HG03039 (cell line): ENCODE results near the gene FBXO34.
"Not testable (repeated sequence)": the region's sequence is repeated elsewhere in the genome, so short reads cannot be mapped to it uniquely, and the experiment has no call there.

Experiments
- ATAC-seq: cut with Tn5 transposase; IDR thresholded peaks from one replicate; pipeline ENCODE4 v1.9.1; 2021; ENCODE audit warnings: mild to moderate bottlenecking, moderate library complexity; ENCODE audit not compliant: unreplicated experiment

FBXO34 gene

DNA sequence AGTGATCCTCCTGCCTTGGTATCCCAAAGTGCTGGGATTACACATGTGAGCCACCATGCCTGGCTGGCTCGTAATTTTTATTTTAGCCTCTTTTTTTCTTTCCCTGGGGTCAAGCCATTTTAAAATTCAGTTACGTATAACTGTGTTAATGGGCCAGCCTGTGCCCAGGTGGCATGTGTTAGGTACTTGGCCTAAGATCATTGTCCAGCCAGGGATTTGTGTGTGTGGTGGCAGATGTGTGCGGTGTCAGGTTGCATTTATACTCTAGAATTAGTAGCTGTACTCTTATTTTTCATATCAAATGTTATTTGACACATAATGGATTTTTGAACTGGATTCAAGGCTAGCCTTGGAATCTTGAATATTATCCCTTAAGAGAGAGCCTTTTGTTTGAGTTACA is 69.3 kb downstream of the FBXO34 start:
- no peak for ATAC-seq

DNA sequence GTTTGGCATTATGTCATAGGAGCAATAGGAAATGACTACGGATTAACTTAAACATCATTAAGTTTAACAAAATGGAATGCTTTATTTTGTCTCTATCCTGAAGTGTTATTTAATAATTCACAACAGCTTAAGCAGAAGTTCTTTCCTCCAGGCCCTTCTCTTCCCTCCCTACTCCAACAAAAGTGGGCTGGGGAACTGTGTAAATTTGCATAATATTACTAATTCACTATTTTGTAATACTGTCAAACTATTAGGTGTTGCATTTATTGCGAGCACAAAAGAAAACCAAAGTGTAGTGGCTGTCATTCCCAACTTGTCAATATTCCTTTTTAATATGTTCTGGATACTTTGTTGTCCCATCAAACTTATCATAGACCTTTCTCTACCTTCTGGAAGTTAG is 70.6 kb downstream of the FBXO34 start:
- ATAC-seq = no peak

DNA sequence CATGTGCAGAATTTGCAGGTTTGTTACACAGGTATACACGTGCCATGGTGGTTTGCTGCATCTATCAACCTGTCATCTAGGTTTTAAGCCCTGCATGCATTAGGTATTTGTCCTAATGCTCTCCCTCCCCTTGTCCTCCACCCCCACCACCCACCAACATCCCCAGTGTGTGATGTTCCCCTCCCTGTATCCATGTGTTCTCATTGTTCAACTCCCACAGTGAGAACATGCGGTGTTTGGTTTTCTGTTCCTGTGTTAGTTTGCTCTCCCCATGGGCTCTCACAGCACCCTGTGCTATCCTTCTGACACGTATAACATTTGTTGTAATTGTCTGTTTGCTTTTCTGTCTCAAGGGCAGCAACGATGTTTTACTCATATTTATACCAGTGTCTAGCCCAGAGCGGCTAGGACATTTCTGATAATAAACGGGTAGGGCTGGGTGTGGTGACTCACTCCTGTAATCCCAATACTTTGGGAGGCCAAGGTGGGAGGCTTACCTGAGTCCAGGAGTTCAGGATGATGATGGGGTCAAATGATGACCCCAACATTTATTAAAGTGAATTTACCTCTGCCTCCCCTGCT is 73.5 kb downstream of the FBXO34 start:
- ATAC-seq = not testable (repeated sequence)

DNA sequence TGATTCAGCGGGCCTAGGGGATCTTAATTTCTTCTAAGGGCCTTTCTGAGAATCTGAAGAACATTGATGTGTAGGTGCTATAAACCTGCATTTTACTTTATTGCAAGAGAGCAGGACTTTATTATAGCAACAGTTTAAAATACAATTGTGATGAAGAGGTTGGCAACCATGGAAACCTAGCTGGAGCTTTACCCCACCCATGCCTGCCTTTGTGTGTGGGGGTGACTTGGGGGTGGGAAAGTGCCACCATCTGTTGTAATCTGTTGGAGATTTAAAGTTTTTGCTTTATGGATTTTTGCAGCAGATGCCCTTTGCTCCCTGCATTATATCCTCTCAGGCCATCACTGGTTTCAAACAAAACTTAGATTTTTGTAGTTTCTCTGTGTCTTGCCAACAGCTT is 75.8 kb downstream of the FBXO34 start:
- ATAC-seq = no peak

DNA sequence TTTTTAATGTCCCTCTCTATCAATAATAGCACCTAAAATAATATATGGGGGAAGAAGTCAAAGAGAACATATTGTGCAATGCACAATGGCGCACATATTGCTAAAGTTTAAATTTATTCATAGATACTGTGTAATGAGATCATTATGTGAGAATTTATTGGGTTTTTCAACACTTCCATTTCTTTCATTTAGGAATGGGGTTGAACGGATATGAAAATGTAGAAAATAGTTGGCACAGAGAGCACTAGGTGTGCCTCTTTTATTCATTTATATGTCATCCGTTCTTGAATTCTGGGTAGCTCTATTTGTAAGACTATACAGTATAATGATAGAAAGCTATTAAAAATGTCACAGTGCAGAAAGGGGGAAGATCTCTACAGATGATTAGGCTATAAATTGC is 76.5 kb downstream of the FBXO34 start:
- no peak for ATAC-seq

DNA sequence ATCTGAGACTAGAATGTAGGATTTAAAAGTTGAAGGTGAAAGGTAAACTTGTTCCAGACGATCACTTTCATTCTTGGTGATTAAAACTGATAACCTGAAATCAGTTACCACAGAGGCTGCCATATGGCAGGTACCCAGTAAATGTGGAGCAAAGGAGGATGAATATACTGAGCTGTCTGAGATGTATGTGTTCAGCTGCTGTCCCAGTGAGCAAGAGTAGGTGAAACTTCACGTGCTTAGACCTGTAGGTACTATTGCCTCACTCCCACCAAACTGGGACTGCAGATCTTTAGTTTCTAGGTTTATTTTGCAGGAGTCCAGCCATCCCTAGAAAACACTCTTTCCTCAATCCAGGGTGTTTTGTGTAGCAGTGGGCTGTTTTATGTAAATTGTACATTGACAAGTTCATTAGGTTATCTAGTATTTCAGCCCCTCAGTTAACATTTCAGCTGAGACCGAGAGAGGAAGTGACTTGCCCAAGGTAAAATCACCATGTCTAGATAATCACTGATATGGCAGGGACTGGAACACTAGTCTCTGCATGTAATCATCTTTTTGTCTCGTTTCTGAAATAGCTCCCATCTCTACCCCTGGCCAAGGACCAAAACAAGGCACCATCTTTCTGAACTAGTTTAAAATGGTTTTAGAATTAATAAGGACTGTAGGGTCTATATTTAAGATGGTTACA is 77.7 kb downstream of the FBXO34 start:
- no peak for ATAC-seq

DNA sequence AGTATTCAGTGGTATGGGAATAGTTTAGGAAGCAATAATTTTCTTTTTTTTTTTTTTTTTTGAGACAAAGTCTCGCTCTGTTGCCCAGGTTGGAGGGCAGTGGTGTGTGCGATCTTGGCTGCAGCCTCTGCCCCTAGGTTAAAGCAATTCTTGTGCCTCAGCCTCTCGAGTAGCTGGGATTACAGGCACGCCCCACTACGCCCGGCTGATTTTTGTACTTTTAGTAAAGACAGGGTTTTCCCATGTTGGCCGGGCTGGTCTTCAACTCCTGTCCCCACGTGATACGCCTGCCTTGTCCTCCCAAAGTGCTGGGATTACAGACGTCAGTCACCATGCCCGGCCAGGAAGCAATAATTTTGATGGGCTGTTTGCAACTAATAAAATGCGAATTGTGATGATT is 78.3 kb downstream of the FBXO34 start:
- ATAC-seq = no peak

DNA sequence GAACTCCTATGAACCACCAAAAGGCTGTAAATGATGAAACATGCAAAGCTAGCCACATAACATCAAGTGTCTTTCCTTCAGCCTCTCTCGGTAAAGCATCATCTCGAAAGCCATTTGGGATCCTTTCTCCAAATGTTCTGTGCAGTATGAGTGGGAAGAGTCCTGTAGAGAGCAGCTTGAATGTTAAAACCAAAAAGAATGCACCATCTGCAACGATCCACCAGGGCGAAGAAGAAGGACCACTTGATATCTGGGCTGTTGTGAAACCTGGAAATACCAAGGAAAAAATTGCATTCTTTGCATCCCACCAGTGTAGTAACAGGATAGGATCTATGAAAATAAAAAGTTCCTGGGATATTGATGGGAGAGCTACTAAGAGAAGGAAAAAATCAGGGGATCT is 79.2 kb downstream of the FBXO34 start:
- ATAC-seq = no peak

DNA sequence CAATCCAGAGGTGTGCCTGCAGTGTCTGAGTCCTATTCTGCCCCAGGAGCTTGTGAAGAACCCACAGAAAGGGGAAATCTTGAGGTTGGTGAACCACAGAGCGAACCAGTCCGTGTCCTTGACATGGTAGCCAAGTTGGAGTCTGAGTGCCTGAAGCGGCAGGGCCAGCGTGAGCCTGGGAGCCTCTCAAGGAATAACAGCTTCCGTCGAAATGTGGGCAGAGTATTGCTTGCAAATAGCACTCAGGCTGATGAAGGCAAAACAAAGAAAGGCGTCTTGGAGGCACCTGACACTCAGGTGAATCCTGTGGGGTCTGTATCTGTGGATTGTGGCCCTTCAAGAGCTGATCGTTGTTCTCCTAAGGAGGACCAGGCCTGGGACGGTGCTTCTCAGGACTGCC is 79.9 kb downstream of the FBXO34 start:
- no peak for ATAC-seq

DNA sequence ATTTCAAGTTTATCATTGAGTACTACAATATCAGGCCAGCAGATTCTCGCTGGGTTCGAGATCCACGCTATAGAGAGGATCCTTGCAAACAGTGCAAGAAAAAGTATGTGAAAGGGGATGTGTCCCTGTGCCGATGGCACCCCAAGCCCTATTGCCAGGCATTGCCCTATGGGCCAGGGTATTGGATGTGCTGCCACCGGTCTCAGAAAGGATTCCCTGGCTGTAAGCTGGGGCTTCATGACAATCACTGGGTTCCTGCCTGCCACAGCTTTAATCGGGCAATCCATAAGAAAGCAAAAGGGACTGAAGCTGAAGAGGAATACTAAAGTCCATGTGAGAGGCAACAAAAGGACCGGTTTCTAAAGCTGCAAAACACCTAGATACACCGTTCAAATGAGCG is 81.0 kb downstream of the FBXO34 start:
- ATAC-seq = no peak

DNA sequence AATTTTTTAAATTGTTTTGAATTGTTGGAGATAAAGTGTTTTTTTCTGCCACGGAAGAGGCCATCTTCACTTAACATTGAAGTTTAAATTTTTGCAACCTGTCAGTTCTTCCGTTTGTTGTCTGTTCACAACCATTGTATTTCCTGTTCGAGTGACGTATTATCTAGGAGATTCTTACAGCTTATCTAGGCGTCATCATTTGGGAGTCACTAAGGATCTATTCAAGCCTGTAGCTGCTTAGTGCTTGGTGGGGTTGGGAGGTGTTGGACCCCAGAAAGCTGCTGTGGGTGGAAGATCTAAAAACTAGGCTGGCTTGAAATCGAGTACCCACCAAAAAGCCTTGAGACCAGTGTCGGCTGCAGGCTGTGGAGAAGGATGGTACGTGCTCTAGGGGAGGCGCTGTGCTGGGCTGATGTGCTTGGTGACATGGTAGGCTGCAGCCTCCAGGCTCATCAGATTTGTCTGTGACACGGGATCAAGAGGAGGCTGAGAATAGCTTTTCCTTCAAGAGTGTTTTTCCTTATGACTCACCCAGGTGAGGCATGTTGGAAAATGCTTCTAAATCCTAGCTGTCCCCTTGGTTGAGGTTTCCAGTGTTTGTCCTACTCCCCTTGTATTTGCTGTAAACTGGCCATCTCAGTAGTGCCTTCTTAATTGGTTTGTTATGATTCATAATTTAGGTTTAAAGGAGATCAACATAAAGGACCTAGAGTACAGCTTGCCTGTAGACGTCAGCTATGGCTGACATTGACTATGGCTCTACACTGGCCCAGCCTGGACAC is 82.7 kb downstream of the FBXO34 start:
- ATAC-seq = no peak

DNA sequence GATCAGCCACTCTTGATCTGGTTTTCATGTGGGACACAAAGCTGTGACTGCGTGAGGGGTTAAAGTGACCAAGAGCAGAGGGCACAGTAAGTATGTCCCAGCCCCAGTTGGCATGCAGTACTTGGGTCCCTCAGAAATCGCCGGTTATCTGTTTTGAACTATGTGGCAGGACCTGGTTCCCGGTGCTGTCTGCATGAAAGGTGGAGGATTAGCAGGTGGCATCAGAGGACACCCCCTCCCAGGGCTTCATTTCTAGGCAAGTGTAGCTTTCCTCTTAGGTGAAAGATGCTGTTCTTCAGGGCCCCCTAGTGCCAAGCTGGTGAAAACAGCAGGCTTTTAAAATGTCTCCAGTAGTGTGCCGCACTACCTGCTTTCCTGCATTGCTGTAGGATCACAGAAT is 83.3 kb downstream of the FBXO34 start:
- no peak for ATAC-seq

DNA sequence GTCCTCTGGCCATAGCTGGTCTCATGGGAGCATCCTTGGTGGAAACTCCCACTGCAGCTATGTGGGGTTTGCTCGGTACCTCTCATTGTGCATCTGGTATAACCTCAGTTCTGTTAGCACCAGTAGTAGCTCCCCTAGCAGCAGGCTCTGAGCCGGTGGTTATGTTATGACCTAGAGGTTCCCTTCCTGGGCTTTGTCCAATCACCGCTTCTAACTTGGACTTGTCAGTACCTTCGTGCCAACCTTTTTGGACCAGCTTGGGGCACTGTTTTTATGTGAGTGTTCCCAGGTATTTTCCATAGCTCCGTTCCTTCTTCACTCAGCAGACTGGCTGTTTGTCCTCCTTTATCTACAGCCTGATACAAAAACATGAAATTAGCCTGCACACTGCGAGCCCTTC is 84.7 kb downstream of the FBXO34 start:
- no peak for ATAC-seq

DNA sequence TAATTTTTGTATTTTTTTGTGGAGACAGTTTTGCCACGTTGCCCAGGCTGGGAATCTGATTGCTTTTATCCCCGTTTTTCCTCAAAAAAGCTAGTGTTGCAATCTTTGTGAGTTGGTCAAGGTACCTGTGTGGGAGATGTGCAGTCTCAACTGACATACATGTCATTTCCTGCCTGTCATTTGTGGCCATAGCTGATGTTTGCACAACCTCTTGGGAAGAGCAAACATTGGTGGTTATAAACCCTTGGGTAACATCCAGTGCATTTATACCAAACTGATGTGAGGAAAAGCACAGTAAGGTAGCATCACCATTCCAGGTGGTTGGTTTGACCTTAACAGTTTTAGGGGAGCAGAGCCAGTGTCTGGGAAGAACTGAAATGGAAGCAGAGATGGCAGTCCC is 85.7 kb downstream of the FBXO34 start:
- no peak for ATAC-seq

DNA sequence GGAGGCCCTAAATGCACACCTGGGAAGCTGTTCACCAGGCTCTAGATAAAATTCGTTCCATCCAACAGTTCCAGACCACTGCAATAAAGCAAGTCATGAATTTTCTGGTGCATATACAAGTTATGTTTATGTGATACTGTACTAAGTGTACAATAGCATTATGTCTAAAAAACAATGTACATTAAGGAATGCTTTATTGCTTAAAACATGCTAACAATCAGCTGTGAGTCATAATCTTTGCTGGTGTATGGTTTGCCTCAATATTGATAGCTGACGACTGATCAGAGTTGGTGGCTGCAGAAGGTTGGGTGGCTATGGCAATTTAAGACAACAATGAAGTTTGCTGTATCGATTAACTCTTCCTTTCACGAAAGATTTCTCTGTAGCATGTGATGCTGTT is 88.1 kb downstream of the FBXO34 start:
- ATAC-seq = no peak

DNA sequence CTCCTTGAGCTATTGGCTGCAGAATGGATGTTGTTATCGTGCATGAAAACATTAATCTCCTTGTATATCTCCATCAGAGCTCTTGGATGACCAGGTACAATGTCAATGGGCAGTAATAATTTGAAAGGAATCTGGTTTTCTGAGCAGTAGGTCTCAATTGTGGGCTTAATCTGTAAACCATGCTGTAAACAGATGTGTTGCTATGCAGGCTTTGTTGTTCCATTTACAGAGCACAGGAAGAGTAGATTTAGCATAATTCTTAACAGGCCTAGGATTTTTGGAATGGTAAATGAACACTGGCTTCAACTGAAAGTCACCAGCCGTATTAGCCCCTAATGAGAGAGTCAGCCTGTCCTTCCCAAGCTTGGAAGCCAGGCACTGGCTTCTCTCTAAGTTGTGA is 90.0 kb downstream of the FBXO34 start:
- ATAC-seq = no peak

DNA sequence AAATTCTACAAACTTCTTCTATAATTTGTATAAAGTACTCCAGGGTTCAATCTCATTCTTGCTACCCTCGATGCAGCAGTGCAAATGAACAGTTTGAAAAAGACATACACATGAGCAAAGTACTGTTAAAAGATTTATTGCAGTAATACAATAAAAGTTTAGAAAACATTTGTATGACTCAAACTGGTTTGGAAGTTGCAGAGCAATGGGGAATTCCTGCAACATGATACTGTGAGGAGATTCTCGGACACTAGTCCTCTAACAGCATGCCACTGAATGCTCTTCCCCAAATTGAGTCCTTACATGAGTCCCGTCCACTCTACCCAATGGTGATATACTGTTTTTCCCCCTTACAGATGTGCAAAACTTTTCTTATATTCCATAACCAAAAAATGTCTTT is 95.0 kb downstream of the FBXO34 start:
- ATAC-seq = no peak

DNA sequence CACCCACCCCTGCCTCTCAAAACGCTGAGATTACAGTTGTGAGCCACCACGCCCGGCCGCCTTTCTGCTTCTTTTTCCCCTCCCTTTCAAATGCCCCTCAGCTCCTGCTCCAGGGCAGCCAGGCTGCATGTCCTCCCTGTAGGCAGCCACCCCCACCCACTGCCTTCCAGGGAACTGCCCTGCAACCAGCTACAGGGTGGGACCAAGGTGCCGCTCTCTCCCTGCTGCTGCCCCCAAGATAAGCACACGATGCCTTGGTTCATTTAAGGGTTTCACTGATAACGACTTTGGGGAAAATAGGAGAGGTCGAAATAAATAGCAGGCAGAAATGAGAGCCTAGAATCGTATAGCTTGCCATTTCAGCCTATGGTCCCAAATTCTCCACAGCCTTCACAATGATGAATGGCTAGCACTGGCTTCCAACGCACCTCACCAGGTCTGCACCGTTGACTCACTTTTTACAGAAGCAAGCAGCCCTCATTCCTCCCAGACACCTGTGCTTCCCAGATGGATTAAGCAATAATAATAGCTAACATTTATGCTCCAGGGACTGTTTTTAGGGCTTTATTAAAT is 99.7 kb downstream of the FBXO34 start:
- no peak for ATAC-seq

DNA sequence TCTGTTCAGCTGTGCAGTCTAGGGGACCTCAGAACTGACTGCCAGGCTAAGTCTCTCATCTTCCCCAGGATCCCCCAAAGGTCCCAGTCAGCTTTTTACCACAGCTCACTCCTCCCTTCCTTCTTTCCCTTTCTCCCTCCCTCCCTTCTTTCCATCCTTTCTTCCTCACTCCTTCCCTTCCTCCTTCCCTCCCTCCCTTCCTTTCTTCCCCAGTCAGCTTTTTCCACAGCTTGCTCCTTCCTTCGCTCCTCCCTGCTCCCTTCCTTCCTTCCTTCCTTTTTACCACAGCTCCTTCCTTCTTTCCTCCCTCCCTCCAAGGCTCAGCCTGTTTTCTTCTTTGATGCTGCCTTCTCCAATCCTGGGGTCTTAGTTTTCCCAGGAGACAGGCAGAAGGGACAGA is 101.2 kb downstream of the FBXO34 start:
- no peak for ATAC-seq

DNA sequence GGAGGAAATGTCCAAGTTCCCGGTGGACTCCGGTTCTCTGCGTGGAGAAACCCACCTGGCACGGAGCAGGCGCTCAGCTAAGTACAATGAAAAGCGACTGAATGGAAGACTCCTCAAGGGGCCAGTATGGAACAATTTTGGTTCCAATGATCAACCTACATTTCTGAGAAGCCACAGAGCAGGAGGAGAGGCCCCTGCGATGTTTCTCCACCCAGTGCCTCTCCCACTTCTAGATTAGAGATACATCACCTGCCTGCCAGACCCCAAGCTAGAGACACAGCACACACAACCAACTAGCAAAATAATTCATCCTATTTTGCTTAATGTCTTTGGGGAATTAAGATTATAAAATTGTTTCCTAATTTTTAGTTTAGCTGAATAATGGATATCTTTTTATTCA is 101.6 kb downstream of the FBXO34 start:
- no peak for ATAC-seq

DNA sequence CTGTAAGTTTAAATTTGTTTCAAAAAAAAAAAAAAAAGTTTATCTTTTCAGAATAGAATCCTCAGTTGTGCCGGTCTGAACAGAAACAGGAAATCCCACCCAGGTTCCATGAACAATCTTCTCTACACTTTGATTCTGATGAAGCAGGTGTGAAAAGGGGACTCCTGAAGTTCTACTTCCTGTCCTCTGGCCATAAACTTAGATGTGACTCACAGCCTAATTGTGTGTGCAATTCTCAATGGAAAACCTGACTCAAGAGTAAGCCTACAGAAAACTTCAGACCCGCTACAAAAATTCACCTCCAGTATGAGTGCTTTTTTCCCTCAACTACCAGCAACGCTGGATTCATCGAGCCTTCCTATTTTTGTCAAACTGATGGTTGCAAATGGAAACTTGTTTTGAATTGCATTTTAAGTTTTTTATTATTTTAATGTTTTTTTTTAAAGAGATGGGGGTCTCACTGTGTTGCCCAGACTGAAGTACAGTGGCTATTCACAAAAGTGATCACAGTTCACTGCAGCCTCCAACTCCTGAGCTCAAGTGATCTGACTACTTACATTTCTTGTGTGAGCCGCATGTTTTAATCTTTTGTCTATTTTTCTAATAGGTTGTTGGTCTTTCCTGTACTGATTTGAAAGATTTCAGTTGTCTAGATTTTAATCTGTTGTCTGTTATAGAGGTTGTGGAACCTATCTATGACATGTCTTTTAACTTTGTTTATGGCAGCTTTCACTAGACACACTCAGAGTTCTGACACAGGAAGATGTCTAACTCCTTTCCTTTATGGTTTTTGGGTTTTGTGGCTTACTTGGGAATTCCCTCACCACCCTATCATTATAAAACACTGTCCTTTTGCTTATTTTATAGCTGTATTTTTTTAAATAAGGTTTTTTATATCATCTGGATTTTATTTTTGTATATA is 102.8 kb downstream of the FBXO34 start:
- no peak for ATAC-seq
